Stimulated activated CD8-positive, alpha-beta memory T cell treated with anti-CD3 and anti-CD28 coated beads, Interleukin-15, amount 100 ng/mL, for 4 hours (primary cell): ENCODE data around the gene HSD3B1.
"Not testable (repeated sequence)": the region's sequence is repeated elsewhere in the genome, so short reads cannot be mapped to it uniquely, and the experiment has no call there.

Source experiments
- DNase-seq, 2 donors: peaks; one replicate each; pipeline ENCODE4 v3.0.0-alpha.2; 2020; ENCODE audit warnings: low read depth in 2 of 2

The HSD3B1 gene

DNA sequence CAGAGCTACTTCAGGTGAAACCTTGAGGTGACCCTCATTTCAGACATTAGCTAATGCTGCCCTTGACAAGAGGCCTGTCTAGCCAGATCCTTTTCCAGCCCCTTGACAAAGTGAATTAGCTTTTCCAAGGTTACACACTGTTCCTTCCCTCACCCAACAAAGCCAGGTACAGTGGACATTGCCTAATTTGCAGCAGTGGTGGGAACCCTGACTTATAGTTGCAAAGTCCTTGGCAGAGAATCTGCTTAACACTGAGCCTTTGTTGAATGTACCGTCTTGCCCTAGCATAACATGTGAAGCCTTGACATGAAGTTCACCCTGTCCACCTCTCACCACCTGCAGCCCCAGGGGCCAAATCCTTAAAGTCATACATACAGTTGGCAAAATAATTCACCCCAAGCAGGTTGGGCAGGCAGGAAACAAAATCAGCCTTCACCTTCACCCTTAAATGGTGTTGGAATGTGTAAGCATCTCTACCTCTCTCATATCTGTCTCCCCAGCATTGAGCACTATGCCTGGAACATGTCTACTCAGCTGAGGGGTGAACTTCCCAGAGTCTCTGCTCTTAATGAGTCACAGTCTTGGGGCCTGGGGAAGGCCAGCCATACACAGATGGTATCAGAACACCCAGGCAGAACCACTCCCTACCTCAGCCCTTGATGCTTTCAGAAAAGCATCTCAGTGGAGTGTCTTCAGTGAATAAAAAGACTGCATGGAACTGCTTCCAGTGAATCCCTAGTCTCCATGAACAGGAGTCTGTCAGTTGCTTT is 46.5 kb downstream of the HSD3B1 start:
- not testable (repeated sequence) for DNase-seq

DNA sequence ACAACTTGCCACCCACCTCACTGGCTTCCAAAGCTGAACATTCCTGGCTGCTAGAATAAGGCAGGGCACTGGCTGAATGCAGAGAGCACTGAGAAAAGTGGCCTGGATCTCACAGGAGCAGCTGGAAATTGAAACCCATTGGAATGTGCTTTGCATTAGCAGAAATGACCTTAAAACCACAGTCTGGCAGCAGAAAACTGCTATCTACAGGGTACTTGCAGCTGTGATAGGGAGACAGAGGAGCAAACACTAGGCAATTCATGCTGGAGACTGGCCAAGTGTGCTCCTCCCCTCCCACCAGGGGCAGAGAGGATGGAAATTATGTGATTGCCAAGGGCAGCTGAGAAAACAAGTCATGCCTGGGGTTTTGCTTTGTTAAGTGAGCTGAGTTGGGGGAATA is 47.2 kb downstream of the HSD3B1 start:
- DNase-seq, result no peak

DNA sequence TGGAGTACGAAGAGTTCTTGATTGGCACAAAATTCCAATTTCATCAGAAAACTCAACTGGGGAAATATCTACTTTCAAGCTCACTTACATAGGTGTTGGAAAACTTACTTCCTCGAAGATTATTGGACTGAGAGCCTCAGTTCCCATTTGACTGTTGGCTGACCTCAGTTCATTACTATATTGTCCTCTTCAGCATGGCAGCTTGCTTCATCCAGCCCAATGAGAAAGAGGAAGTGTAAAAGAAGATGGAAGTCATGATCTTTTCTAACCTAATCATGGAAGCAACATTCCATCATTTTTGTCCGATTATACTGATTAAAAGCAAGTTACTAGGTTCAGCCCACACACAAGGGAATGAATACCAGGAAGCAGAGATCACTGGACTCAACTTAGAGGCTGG is 49.4 kb downstream of the HSD3B1 start:
- DNase-seq, result no peak

DNA sequence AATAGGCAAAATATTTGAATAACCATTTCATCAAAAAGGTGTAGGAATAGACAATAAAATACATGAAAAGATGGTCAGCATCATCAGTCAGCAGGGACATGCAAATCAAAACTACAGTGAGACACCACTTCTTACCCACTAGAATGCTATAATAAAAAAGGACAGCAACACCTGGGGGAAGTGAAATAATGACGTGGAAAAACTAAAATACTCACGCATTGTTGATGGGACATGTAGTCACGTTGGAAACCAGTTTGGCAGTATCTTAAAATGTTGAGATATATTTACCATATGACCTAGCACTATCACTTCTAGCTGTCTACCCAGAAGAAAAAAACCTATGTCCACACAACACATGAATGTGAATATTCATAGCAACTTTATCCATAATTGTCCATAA is 53.4 kb downstream of the HSD3B1 start:
- DNase-seq, result not testable (repeated sequence)

DNA sequence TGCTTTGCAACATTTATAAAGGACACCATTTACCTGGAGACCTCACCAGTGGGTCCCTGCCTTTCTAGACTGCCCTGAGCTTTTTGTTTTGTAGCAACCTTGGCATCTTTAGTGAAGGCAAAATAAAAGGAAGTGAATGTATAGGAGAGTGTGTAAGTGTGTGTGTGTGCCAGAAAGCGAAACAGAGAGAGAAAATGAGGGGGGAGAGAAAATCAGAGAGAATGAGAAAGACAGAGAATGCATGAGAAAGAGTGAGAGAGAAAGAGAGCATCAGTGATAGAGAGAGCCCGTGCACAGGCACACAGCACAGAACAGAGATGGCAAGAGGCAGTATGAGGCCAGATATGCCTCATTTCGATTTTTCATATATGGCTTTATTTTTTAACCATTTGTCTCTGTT is 57.5 kb downstream of the HSD3B1 start:
- DNase-seq, result no peak
